Measurements from ENCODE around the gene SLC6A8.

The SLC6A8 gene

DNA sequence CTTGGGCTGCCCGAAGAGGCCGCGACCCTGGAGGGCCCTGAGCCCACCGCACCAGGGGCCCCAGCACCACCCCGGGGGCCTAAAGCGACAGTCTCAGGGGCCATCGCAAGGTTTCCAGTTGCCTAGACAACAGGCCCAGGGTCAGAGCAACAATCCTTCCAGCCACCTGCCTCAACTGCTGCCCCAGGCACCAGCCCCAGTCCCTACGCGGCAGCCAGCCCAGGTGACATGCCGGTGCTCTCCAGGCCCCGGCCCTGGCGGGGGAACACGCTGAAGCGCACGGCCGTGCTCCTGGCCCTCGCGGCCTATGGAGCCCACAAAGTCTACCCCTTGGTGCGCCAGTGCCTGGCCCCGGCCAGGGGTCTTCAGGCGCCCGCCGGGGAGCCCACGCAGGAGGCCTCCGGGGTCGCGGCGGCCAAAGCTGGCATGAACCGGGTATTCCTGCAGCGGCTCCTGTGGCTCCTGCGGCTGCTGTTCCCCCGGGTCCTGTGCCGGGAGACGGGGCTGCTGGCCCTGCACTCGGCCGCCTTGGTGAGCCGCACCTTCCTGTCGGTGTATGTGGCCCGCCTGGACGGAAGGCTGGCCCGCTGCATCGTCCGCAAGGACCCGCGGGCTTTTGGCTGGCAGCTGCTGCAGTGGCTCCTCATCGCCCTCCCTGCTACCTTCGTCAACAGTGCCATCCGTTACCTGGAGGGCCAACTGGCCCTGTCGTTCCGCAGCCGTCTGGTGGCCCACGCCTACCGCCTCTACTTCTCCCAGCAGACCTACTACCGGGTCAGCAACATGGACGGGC is 37.5 kb downstream of the SLC6A8 start:
- H3K27ac ChIP-seq: peak overlapping the region; percentile 98
- no peak for DNase-seq (ENCODE audit: low spot score)
- POLR2A ChIA-PET (ENCODE audit: low non-redundant PET): no interaction called here
- TF ChIP-seq, protein P1, sequence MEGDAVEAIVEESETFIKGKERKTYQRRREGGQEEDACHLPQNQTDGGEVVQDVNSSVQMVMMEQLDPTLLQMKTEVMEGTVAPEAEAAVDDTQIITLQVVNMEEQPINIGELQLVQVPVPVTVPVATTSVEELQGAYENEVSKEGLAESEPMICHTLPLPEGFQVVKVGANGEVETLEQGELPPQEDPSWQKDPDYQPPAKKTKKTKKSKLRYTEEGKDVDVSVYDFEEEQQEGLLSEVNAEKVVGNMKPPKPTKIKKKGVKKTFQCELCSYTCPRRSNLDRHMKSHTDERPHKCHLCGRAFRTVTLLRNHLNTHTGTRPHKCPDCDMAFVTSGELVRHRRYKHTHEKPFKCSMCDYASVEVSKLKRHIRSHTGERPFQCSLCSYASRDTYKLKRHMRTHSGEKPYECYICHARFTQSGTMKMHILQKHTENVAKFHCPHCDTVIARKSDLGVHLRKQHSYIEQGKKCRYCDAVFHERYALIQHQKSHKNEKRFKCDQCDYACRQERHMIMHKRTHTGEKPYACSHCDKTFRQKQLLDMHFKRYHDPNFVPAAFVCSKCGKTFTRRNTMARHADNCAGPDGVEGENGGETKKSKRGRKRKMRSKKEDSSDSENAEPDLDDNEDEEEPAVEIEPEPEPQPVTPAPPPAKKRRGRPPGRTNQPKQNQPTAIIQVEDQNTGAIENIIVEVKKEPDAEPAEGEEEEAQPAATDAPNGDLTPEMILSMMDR (conservative IDR thresholded peaks at IDR 0.05; ENCODE audit: low read depth): no peak
- CTCF ChIA-PET: no interaction called here

DNA sequence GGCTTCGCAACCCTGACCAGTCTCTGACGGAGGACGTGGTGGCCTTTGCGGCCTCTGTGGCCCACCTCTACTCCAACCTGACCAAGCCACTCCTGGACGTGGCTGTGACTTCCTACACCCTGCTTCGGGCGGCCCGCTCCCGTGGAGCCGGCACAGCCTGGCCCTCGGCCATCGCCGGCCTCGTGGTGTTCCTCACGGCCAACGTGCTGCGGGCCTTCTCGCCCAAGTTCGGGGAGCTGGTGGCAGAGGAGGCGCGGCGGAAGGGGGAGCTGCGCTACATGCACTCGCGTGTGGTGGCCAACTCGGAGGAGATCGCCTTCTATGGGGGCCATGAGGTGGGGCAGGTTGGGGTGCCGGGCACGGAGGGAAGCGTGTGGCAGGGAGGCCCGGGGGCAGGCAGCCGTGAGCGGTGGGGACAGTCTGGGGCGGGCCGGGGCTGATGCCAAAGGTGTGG is 38.1 kb downstream of the SLC6A8 start:
- POLR2A ChIA-PET (ENCODE audit: low non-redundant PET): no interaction called here
- H3K27ac ChIP-seq: peak overlapping the region; percentile 98
- TF ChIP-seq, protein P1 (conservative IDR thresholded peaks at IDR 0.05; ENCODE audit: low read depth): no peak
- DNase-seq (ENCODE audit: low spot score): no peak
- CTCF ChIA-PET: no interaction called here

DNA sequence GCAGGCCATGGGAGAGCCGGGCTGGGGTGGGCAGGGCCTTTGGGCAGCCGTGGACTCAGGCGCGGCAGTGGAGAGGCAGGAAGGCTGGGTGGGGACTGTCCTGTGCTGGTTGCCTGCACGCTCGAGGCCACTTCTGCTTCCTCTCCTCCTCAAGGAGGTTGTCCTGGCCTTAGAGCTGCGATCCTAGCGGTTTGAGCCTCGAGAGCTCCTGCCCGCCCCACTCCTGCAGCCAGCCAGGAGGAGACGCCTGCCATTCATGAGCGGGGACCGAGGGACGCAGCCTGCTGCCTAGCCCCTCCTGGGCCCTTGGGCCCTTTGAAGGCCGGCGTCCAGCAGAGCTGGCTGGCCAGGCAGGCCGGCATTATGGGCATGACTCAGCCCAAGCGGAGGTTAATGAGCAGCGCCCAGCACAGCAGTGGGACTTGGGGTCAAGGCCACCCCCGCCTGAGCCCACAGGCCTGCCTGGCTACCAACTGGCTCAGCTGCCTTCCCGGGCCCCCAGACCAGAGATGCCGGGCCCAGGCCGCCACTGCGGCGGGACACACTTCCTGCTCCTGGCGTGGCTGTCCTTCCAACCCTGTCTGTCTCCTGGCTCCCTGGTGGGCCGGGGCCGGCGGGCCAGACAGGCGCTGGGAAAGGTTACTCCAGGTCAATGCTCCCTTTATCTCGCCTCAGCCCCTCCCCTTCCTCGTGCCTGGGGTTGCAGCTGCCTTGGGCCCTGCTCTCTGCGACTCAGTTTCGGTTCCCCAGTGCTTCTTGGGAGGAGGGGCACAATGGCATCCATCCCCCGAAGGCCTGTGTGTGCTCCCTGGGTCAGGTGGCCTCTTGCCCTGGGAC is 38.8 kb downstream of the SLC6A8 start:
- TF ChIP-seq, protein P1 (conservative IDR thresholded peaks at IDR 0.05; ENCODE audit: low read depth): no peak
- POLR2A ChIA-PET (ENCODE audit: low non-redundant PET): no interaction called here
- CTCF ChIA-PET: no interaction called here
- no peak for DNase-seq (ENCODE audit: low spot score)
- H3K27ac ChIP-seq: peak overlapping the region; percentile 98

DNA sequence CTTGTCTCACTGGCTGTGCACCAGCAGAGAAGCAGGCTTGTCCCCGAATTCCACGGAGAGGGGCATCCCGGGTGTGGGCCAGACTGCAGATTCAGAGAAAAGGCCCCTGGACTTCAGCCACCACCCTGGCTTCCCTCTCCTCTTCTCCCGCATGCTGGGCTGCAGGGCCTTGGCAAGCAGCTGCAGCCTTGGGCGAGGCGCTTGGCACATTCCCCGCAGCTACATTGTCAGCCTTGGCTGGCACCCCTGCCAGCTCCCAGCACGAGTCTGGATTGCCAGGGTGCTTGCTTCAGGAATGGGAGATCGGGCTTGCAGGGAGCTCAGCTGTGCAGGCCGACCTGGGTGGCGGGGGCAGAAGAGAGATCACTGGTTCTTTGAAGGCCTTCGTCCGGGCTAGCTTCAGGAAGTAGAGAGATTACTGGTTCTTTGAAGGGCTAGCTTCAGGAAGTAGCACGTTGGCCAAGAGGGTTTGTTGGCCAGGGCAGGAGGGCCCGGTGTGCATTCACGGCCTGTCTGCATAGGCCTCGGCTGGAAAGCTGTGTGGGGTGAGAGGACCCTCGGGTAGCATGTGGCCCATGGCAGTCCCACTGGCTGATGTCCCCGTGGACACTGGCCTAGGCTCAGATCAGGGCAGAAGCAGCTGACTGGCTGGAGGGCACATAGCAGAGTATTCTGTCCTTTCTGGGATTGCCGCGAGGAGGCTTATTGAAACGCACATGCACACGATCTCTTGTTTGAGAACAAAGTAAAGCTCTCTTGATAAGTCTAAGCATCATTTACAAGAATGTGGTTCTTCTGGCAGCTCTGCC is 39.6 kb downstream of the SLC6A8 start:
- CTCF ChIA-PET: no interaction called here
- POLR2A ChIA-PET (ENCODE audit: low non-redundant PET): no interaction called here

DNA sequence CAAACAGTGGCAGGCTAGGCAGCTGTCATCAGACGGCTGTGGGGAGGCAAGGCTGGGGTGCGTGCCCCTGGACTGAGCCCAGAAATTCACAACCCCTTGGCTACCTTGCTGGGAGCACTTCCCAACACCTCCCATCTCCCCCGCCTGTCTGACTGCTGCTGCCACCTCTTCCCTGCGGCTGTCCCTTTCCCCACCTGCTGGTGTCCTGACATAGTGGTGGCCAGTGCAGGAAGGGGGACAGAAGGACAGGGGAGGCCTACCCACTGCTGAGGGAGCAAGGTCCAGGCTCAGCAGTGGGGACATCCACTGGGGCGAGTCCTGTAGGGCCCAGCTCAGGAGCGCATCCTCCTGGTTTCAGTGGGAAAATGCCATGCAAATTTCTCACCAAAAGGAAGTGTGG is 40.4 kb downstream of the SLC6A8 start:
- ChIA-PET POLR2A (ENCODE audit: low non-redundant PET) (no interaction called here), CTCF (interaction anchor here (0.6 kb wide), 1 partner anchor 137 kb away, joined by 3 read pairs; no protein-coding TSS in a partner anchor)
- no peak for DNase-seq (ENCODE audit: low spot score)
- H3K27ac ChIP-seq: peak overlapping the region; percentile 98
- TF ChIP-seq, protein P1 (conservative IDR thresholded peaks at IDR 0.05; ENCODE audit: low read depth): no peak

More for the DNA sequence above, 39.6 kb downstream of the SLC6A8 start:
- TF ChIP-seq, protein P1 (conservative IDR thresholded peaks at IDR 0.05; ENCODE audit: low read depth): no peak
- H3K27ac ChIP-seq: peak overlapping the region; percentile 98
- DNase-seq (ENCODE audit: low spot score): peak; percentile 34
